Left lobe of liver (tissue), 2 donors: ENCODE measurements around the gene SLC16A5. TPM values are rescaled to one million over a fixed set of nuclear protein-coding genes. Genes with fewer than 3 reads are reported as not detected.
A peak's percentile ranks its signal among the peaks of the same experiment; 100 is the strongest.
"Not testable (repeated sequence)": the region's sequence is repeated elsewhere in the genome, so short reads cannot be mapped to it uniquely, and the experiment has no call there.

Source experiments
- ATAC-seq: fragments of 200-7000 bp; cut with Tn5 transposase; one replicate; pipeline ENCODE4 v1.9.1; 2020; ENCODE audit warnings: mild to moderate bottlenecking, moderate library complexity
- DNase-seq: peaks from one replicate; pipeline ENCODE4 v3.0.0-alpha.2; 2020; ENCODE audit warnings: low spot score
- total RNA-seq: library from RNA; stranded (reverse); gene quantifications from one replicate; pipeline ENCODE4 v1.2.1, GENCODE V29; 2021
- donor health status: DM: no; HTN: no; CAD: no; lungs with moderate emphysema.
- donor health status: DM: no; HTN: yes; CAD: no.

SLC16A5 gene
- total RNA-seq, 1 donor from 2014 or later, result 1.2 TPM

GRCh38 chr17:75063626-75064025 lies 24.1 kb upstream of the SLC16A5 start:
- no peak for DNase-seq
- ATAC-seq, result no peak

- ATAC-seq, result no peak
- no peak for DNase-seq
Observed at GRCh38 chr17:75064040-75064439, 23.7 kb upstream of the SLC16A5 start.

- ATAC-seq, result no peak
- no peak for DNase-seq
Observed at GRCh38 chr17:75064460-75064859, 23.3 kb upstream of the SLC16A5 start.

- DNase-seq (no peak), ATAC-seq (no peak)
Observed at GRCh38 chr17:75064867-75065561, 22.7 kb upstream of the SLC16A5 start.

GRCh38 chr17:75065562-75066151 lies 22.1 kb upstream of the SLC16A5 start:
- DNase-seq, result no peak
- ATAC-seq, result no peak

- ATAC-seq, result no peak
- DNase-seq, result no peak
Observed at GRCh38 chr17:75067856-75068255, 19.9 kb upstream of the SLC16A5 start.

- ATAC-seq, result no peak
- no peak for DNase-seq
Observed at GRCh38 chr17:75068750-75069149, 19.0 kb upstream of the SLC16A5 start.

GRCh38 chr17:75069783-75070182 lies 18.0 kb upstream of the SLC16A5 start:
- ATAC-seq, result peak; percentile 84
- DNase-seq, result no peak

- ATAC-seq, result not testable (repeated sequence)
Observed at GRCh38 chr17:75071478-75072271, 16.1 kb upstream of the SLC16A5 start.

GRCh38 chr17:75072909-75073308 lies 14.8 kb upstream of the SLC16A5 start:
- not testable (repeated sequence) for DNase-seq, ATAC-seq

More at GRCh38 chr17:75071478-75072271, 16.1 kb upstream of the SLC16A5 start:
- DNase-seq, result not testable (repeated sequence)

- ATAC-seq (no peak), DNase-seq (no peak)
Observed at GRCh38 chr17:75073618-75074047, 14.1 kb upstream of the SLC16A5 start.

- ATAC-seq (no peak), DNase-seq (no peak)
Observed at GRCh38 chr17:75074532-75074931, 13.2 kb upstream of the SLC16A5 start.

- DNase-seq (no peak), ATAC-seq (no peak)
Observed at GRCh38 chr17:75075597-75076336, 12.0 kb upstream of the SLC16A5 start.

- peak; percentile 92 for DNase-seq
- peak; percentile 82 for ATAC-seq
Observed at GRCh38 chr17:75077072-75077495, 10.7 kb upstream of the SLC16A5 start.

- peak; percentile 83 for DNase-seq
- ATAC-seq, result peak; percentile 83
Observed at GRCh38 chr17:75077496-75078283, 10.1 kb upstream of the SLC16A5 start.

- ATAC-seq (no peak), DNase-seq (no peak)
Observed at GRCh38 chr17:75078284-75079022, 9.3 kb upstream of the SLC16A5 start.

- no peak for ATAC-seq
Observed at GRCh38 chr17:75079023-75079373, 8.8 kb upstream of the SLC16A5 start.

GRCh38 chr17:75081611-75082540 lies 5.9 kb upstream of the SLC16A5 start:
- ATAC-seq, result no peak
- no peak for DNase-seq

More at GRCh38 chr17:75079023-75079373, 8.8 kb upstream of the SLC16A5 start:
- no peak for DNase-seq
